ENCODE measurements around the gene OS9.

The OS9 gene

GRCh38 chr12:57732726-57733593, 39.0 kb downstream of the OS9 start:
- Histone ChIP-seq H3K4me2 (ENCODE audit: low read length) (no peak overlapping the region), H4K8ac (ENCODE audit: low read depth, low read length) (no peak overlapping the region), H2AK5ac (ENCODE audit: low read length) (no peak overlapping the region), H3K79me1 (ENCODE audit: low read length) (no peaks in the 10 kb centered on the region), H2BK5ac (ENCODE audit: low read depth, low read length, poor library complexity) (no peak overlapping the region), H2BK12ac (ENCODE audit: low read length) (no peak overlapping the region), H3K9ac (ENCODE audit: low read length) (no peak overlapping the region), H3K4me1 (ENCODE audit: control insufficient read depth in 1 of 2, insufficient read depth in 2 of 2, low read length in 2 of 2) (peaks cover 0 to 6% of the 10 kb centered on the region in 2 experiments), H4K91ac (ENCODE audit: low read depth, low read length) (no peak overlapping the region), H3K27ac (ENCODE audit: low read depth, low read length) (no peak overlapping the region), H3K23ac (ENCODE audit: low read length) (no peak overlapping the region), H4K12ac (ENCODE audit: low read depth, low read length) (no peak overlapping the region), H2AFZ (ENCODE audit: insufficient read depth, low read length, poor library complexity) (no peak overlapping the region), H3K9me3 (ENCODE audit: insufficient read depth, low read depth, low read length) (peaks cover 7% of the 10 kb centered on the region), H3K36me3 (ENCODE audit: control insufficient read depth in 1 of 2, insufficient read depth in 2 of 2, low read length in 2 of 2) (no peaks in the 10 kb centered on the region), H3K79me2 (ENCODE audit: control insufficient read depth, insufficient read depth, low read length, poor library complexity) (no peaks in the 10 kb centered on the region), H3K14ac (ENCODE audit: low read length) (no peak overlapping the region), H3K4me3 (ENCODE audit: low read depth, low read length) (no peak overlapping the region), H3K4ac (ENCODE audit: low read depth, low read length) (no peak overlapping the region), H3K18ac (ENCODE audit: low read length) (no peak overlapping the region), H2BK120ac (ENCODE audit: insufficient read depth, low read length, poor library complexity) (no peak overlapping the region), H3K27me3 (ENCODE audit: insufficient read depth, low read length) (peaks cover 48% of the 10 kb centered on the region)
- WGBS (ENCODE audit: extremely low coverage, insufficient coverage, insufficient read length), result no CpG with 5 or more reads among the region's 11 CpGs
- DNase-seq, result no peak

GRCh38 chr12:57733928-57734327, 40.0 kb downstream of the OS9 start:
- no peaks in the 10 kb centered on the region for H3K79me1 ChIP-seq (ENCODE audit: low read length)
- H3K18ac ChIP-seq (ENCODE audit: low read length), result no peak overlapping the region
- no peak overlapping the region for H2AFZ ChIP-seq (ENCODE audit: insufficient read depth, low read length, poor library complexity)
- no peak overlapping the region for H3K4me3 ChIP-seq (ENCODE audit: low read depth, low read length)
- no peak overlapping the region for H4K12ac ChIP-seq (ENCODE audit: low read depth, low read length)
- no peak overlapping the region for H2BK5ac ChIP-seq (ENCODE audit: low read depth, low read length, poor library complexity)
- H3K9me3 ChIP-seq (ENCODE audit: insufficient read depth, low read depth, low read length), result peaks cover 6% of the 10 kb centered on the region
- peaks cover 0 to 7% of the 10 kb centered on the region in 2 experiments for H3K4me1 ChIP-seq (ENCODE audit: control insufficient read depth in 1 of 2, insufficient read depth in 2 of 2, low read length in 2 of 2)
- H3K4me2 ChIP-seq (ENCODE audit: low read length), result no peak overlapping the region
- H3K36me3 ChIP-seq (ENCODE audit: control insufficient read depth in 1 of 2, insufficient read depth in 2 of 2, low read length in 2 of 2), result no peaks in the 10 kb centered on the region
- H2BK12ac ChIP-seq (ENCODE audit: low read length), result no peak overlapping the region
- no peak overlapping the region for H3K27ac ChIP-seq (ENCODE audit: low read depth, low read length)
- H2BK120ac ChIP-seq (ENCODE audit: insufficient read depth, low read length, poor library complexity), result no peak overlapping the region
- DNase-seq, result no peak
- H4K91ac ChIP-seq (ENCODE audit: low read depth, low read length), result no peak overlapping the region
- no peak overlapping the region for H2AK5ac ChIP-seq (ENCODE audit: low read length)
- H3K14ac ChIP-seq (ENCODE audit: low read length), result no peak overlapping the region
- no peak overlapping the region for H4K8ac ChIP-seq (ENCODE audit: low read depth, low read length)
- no peak overlapping the region for H3K23ac ChIP-seq (ENCODE audit: low read length)
- WGBS (ENCODE audit: extremely low coverage, insufficient coverage, insufficient read length), result no CpG with 5 or more reads among the region's 6 CpGs
- H3K27me3 ChIP-seq (ENCODE audit: insufficient read depth, low read length), result peaks cover 56% of the 10 kb centered on the region
- no peak overlapping the region for H3K4ac ChIP-seq (ENCODE audit: low read depth, low read length)
- no peaks in the 10 kb centered on the region for H3K79me2 ChIP-seq (ENCODE audit: control insufficient read depth, insufficient read depth, low read length, poor library complexity)
- H3K9ac ChIP-seq (ENCODE audit: low read length), result no peak overlapping the region

GRCh38 chr12:57734591-57734990, 40.7 kb downstream of the OS9 start:
- Histone ChIP-seq H4K12ac (ENCODE audit: low read depth, low read length) (no peak overlapping the region), H3K36me3 (ENCODE audit: control insufficient read depth in 1 of 2, insufficient read depth in 2 of 2, low read length in 2 of 2) (no peaks in the 10 kb centered on the region), H3K79me2 (ENCODE audit: control insufficient read depth, insufficient read depth, low read length, poor library complexity) (no peaks in the 10 kb centered on the region), H3K9ac (ENCODE audit: low read length) (no peak overlapping the region), H2BK120ac (ENCODE audit: insufficient read depth, low read length, poor library complexity) (no peak overlapping the region), H3K4me3 (ENCODE audit: low read depth, low read length) (no peak overlapping the region), H2BK12ac (ENCODE audit: low read length) (no peak overlapping the region), H2AK5ac (ENCODE audit: low read length) (no peak overlapping the region), H2BK5ac (ENCODE audit: low read depth, low read length, poor library complexity) (no peak overlapping the region), H3K27ac (ENCODE audit: low read depth, low read length) (no peak overlapping the region), H4K91ac (ENCODE audit: low read depth, low read length) (no peak overlapping the region), H3K9me3 (ENCODE audit: insufficient read depth, low read depth, low read length) (peaks cover 4% of the 10 kb centered on the region), H2AFZ (ENCODE audit: insufficient read depth, low read length, poor library complexity) (no peak overlapping the region), H3K4me2 (ENCODE audit: low read length) (no peak overlapping the region), H3K23ac (ENCODE audit: low read length) (no peak overlapping the region), H3K18ac (ENCODE audit: low read length) (no peak overlapping the region), H3K79me1 (ENCODE audit: low read length) (no peaks in the 10 kb centered on the region), H3K4ac (ENCODE audit: low read depth, low read length) (no peak overlapping the region), H4K8ac (ENCODE audit: low read depth, low read length) (no peak overlapping the region), H3K27me3 (ENCODE audit: insufficient read depth, low read length) (peaks cover 59% of the 10 kb centered on the region), H3K14ac (ENCODE audit: low read length) (no peak overlapping the region), H3K4me1 (ENCODE audit: control insufficient read depth in 1 of 2, insufficient read depth in 2 of 2, low read length in 2 of 2) (peaks cover 0 to 7% of the 10 kb centered on the region in 2 experiments)
- no CpG with 5 or more reads among the region's 4 CpGs for WGBS (ENCODE audit: extremely low coverage, insufficient coverage, insufficient read length)
- peak; percentile 24 to 33 for DNase-seq

GRCh38 chr12:57735198-57735855, 41.4 kb downstream of the OS9 start:
- no peak overlapping the region for H4K91ac ChIP-seq (ENCODE audit: low read depth, low read length)
- H3K4me3 ChIP-seq (ENCODE audit: low read depth, low read length), result no peak overlapping the region
- H3K14ac ChIP-seq (ENCODE audit: low read length), result no peak overlapping the region
- H3K27me3 ChIP-seq (ENCODE audit: insufficient read depth, low read length), result peaks cover 66% of the 10 kb centered on the region
- no peak overlapping the region for H2BK5ac ChIP-seq (ENCODE audit: low read depth, low read length, poor library complexity)
- H2AFZ ChIP-seq (ENCODE audit: insufficient read depth, low read length, poor library complexity), result no peak overlapping the region
- H3K79me2 ChIP-seq (ENCODE audit: control insufficient read depth, insufficient read depth, low read length, poor library complexity), result no peaks in the 10 kb centered on the region
- no peak overlapping the region for H3K4ac ChIP-seq (ENCODE audit: low read depth, low read length)
- no peaks in the 10 kb centered on the region for H3K36me3 ChIP-seq (ENCODE audit: control insufficient read depth in 1 of 2, insufficient read depth in 2 of 2, low read length in 2 of 2)
- no CpG with 5 or more reads among the region's 8 CpGs for WGBS (ENCODE audit: extremely low coverage, insufficient coverage, insufficient read length)
- no peak overlapping the region for H3K27ac ChIP-seq (ENCODE audit: low read depth, low read length)
- no peak overlapping the region for H2BK12ac ChIP-seq (ENCODE audit: low read length)
- H4K8ac ChIP-seq (ENCODE audit: low read depth, low read length), result no peak overlapping the region
- H3K79me1 ChIP-seq (ENCODE audit: low read length), result no peaks in the 10 kb centered on the region
- H3K9ac ChIP-seq (ENCODE audit: low read length), result no peak overlapping the region
- no peak for DNase-seq
- peaks cover 4% of the 10 kb centered on the region for H3K9me3 ChIP-seq (ENCODE audit: insufficient read depth, low read depth, low read length)
- H3K4me1 ChIP-seq (ENCODE audit: control insufficient read depth in 1 of 2, insufficient read depth in 2 of 2, low read length in 2 of 2), result peaks cover 0 to 7% of the 10 kb centered on the region in 2 experiments
- no peak overlapping the region for H3K4me2 ChIP-seq (ENCODE audit: low read length)
- H3K23ac ChIP-seq (ENCODE audit: low read length), result no peak overlapping the region
- no peak overlapping the region for H3K18ac ChIP-seq (ENCODE audit: low read length)
- no peak overlapping the region for H2BK120ac ChIP-seq (ENCODE audit: insufficient read depth, low read length, poor library complexity)
- H4K12ac ChIP-seq (ENCODE audit: low read depth, low read length), result no peak overlapping the region
- H2AK5ac ChIP-seq (ENCODE audit: low read length), result no peak overlapping the region
